Measurements from ENCODE around the gene MLC1. TPM values are rescaled to one million over a fixed set of nuclear protein-coding genes. Genes with fewer than 3 reads are reported as not detected.
A peak's percentile ranks its signal among the peaks of the same experiment; 100 is the strongest.

Gene MLC1
- polyA plus RNA-seq, 3 donors from 2014 or later: 64.8 to 123 (median 71.7) TPM

DNA sequence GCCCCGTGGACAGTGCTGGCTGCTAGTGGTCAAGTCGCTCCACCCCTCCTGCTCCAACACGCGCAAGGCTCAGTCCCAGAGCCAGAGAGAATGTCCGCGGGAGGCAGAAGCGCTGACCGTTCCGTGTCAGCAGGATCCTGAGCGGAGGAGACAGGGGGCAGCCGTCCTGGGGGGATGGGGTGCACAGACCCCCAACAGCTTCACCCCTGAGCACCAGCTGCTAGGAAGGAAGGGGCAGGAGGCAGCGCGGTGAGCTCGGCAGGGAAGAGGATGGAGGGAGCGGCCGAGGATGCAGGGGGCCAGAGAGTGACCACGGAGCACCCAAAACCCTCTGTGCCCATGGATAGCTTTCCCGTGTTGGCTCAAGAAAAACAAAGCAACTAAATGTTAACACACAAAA is 20.8 kb downstream of the MLC1 start:
- DNase-seq: no peak
- H3K4me1 Mint-ChIP-seq: peaks cover under 1 to 8% of the 10 kb centered on the region in 2 donors
- peaks cover 4 to 18% (median 4%) of the 10 kb centered on the region in 3 donors for H3K36me3 Mint-ChIP-seq
- H3K27ac Mint-ChIP-seq: no peak overlapping the region
- peaks cover 0 to 1% (median 0%) of the 10 kb centered on the region in 3 donors for H3K27me3 Mint-ChIP-seq (ENCODE audit: low read depth in 3 of 3)
- H3K9me3 Mint-ChIP-seq: no peaks in the 10 kb centered on the region
- H3K4me3 Mint-ChIP-seq: no peak overlapping the region

GRCh38 chr22:50063589-50064393 is 21.4 kb downstream of the MLC1 start:
- Mint-ChIP-seq H3K27ac (no peak overlapping the region), H3K4me3 (no peak overlapping the region), H3K27me3 (ENCODE audit: low read depth in 3 of 3) (peaks cover 0 to 1% (median 0%) of the 10 kb centered on the region in 3 donors), H3K9me3 (no peaks in the 10 kb centered on the region), H3K36me3 (peaks cover 4 to 17% (median 4%) of the 10 kb centered on the region in 3 donors), H3K4me1 (peaks cover 5 to 10% of the 10 kb centered on the region in 2 donors)
- DNase-seq: no peak

DNA sequence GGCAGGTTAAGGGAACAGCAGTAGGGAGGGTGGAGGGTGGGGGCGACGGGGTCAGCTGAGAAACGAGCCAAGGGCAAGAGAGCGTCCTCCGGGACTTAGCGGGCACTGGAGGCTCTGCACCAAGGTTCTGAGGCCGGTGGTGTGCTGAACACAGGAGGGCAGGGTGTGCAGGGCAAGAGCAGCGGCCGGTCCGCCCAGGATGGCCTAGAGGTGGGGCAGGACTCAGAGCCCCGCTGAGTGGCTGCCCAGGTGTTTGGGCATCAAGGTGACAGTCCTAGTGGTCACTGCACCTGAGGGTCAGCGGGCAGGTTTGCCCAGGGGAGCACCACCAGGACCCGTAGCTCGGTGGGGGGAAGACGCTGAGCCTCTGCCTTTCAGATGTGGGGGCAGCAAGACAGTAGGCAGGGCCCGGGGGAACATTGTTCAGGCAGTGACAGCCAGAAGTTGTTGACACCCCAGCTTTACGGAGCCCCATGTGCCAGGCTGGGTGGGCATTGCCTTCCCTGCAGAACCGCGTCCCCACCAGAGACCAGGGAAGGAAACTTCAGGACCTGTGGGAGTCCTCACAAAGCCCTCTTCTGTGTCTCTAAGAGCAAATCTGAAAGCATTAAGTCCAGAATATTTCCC is 22.6 kb downstream of the MLC1 start:
- Mint-ChIP-seq H3K36me3 (peaks cover 4 to 13% (median 4%) of the 10 kb centered on the region in 3 donors), H3K27ac (no peak overlapping the region), H3K4me3 (no peak overlapping the region), H3K27me3 (ENCODE audit: low read depth in 3 of 3) (peaks cover 0 to 1% (median 0%) of the 10 kb centered on the region in 3 donors), H3K9me3 (no peaks in the 10 kb centered on the region), H3K4me1 (peaks cover 5 to 10% of the 10 kb centered on the region in 2 donors)
- DNase-seq: no peak

GRCh38 chr22:50061824-50062355 is 23.3 kb downstream of the MLC1 start:
- H3K4me3 Mint-ChIP-seq: no peak overlapping the region
- peaks cover 5 to 9% of the 10 kb centered on the region in 2 donors for H3K4me1 Mint-ChIP-seq
- DNase-seq: no peak
- peaks cover 0 to 1% (median 0%) of the 10 kb centered on the region in 3 donors for H3K27me3 Mint-ChIP-seq (ENCODE audit: low read depth in 3 of 3)
- no peak overlapping the region for H3K27ac Mint-ChIP-seq
- H3K9me3 Mint-ChIP-seq: no peaks in the 10 kb centered on the region
- H3K36me3 Mint-ChIP-seq: peaks cover 4 to 9% (median 4%) of the 10 kb centered on the region in 3 donors

DNA sequence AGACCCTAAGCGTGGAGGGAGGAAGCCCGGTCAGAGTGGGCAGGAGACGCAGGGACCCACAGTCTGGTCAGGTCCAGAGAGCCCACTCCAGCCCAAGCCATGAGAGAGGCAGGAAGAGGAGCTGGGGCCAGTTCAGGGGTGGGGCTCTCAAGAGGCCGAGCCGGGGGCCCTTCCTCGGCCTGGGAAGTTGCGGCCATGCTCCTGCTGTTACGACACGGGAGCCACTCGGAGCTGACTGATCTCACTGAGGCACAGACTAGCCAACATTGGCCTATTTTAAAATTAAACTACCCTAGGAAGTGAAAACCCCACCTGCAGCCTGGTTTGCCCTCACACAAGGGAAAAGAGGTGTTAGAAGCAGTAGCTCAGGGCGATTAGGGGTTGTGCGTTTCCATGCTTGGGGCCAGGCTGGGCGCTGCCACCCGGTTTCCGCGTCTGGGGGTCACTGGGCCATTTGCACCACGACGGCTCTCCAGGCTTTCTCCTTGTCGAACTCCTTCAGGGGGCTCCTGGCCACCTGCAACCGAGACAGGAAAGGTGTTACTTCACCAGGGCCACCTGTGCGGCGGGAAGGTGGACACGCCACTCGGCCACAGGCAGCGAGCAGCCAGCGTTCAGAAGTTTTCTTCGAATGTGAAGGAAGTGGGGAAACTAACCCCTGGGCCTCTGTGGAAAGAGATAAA is 23.9 kb downstream of the MLC1 start:
- no peak for DNase-seq
- peak overlapping the region in 1 of 6 donors; percentile 57 for H3K27ac Mint-ChIP-seq
- H3K27me3 Mint-ChIP-seq (ENCODE audit: low read depth in 3 of 3): peaks cover 0 to 2% (median 1%) of the 10 kb centered on the region in 3 donors
- H3K4me3 Mint-ChIP-seq: no peak overlapping the region
- peaks cover 4 to 8% (median 4%) of the 10 kb centered on the region in 3 donors for H3K36me3 Mint-ChIP-seq
- H3K9me3 Mint-ChIP-seq: no peaks in the 10 kb centered on the region
- H3K4me1 Mint-ChIP-seq: peaks cover 5 to 8% of the 10 kb centered on the region in 2 donors

GRCh38 chr22:50060441-50061140 is 24.6 kb downstream of the MLC1 start:
- Mint-ChIP-seq H3K4me1 (peaks cover 5 to 8% of the 10 kb centered on the region in 2 donors), H3K36me3 (peaks cover 2 to 5% (median 4%) of the 10 kb centered on the region in 3 donors)

DNA sequence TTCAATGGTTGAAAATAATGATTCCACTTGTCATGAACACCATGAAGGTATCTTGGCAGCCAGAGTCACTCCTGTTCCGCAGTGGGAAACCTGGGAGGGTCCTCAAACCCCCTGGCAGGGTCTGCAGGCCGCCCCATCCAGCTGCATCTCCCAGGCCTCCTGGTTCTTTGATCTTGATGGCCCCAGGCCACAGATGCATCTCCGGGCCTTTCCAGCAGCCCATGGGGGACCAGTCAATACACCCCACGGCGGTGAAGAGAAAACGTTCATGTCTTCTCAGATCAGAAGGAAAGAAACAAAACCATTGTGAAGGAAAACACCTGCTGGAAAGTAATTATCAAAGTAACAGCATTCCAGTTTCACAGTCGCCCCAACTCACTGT is 25.4 kb downstream of the MLC1 start:
- Mint-ChIP-seq H3K4me1 (peaks cover 5 to 8% of the 10 kb centered on the region in 2 donors), H3K4me3 (peak overlapping the region in 3 of 5 donors; percentile 12 to 56 (median 36)), H3K27me3 (ENCODE audit: low read depth in 3 of 3) (peaks cover 0 to 2% (median under 1%) of the 10 kb centered on the region in 3 donors), H3K9me3 (no peaks in the 10 kb centered on the region), H3K27ac (peak overlapping the region in 2 of 6 donors; percentile 32 to 46), H3K36me3 (peaks cover 0 to 4% (median 0%) of the 10 kb centered on the region in 3 donors)
- DNase-seq: no peak

More at GRCh38 chr22:50060441-50061140, 24.6 kb downstream of the MLC1 start:
- no peak overlapping the region for H3K27ac Mint-ChIP-seq
- DNase-seq: no peak
- H3K27me3 Mint-ChIP-seq (ENCODE audit: low read depth in 3 of 3): peaks cover 0 to 2% (median 1%) of the 10 kb centered on the region in 3 donors
- H3K4me3 Mint-ChIP-seq: no peak overlapping the region
- no peaks in the 10 kb centered on the region for H3K9me3 Mint-ChIP-seq

GRCh38 chr22:50058906-50059880 is 26.0 kb downstream of the MLC1 start:
- Mint-ChIP-seq H3K9me3 (no peaks in the 10 kb centered on the region), H3K36me3 (peaks cover 0 to 4% (median 0%) of the 10 kb centered on the region in 3 donors), H3K4me1 (peaks cover 5 to 8% of the 10 kb centered on the region in 2 donors), H3K27me3 (ENCODE audit: low read depth in 3 of 3) (peaks cover 0 to 3% (median 2%) of the 10 kb centered on the region in 3 donors), H3K27ac (peak overlapping the region in 2 of 6 donors; percentile 32 to 46), H3K4me3 (peak overlapping the region; percentile 12 to 56 (median 36))
- DNase-seq: no peak

- H3K27ac Mint-ChIP-seq: peak within 1 kb of the TSS in 1 of 6 donors; percentile 46
- H3K4me3 Mint-ChIP-seq: peak within 1 kb of the TSS in 2 of 5 donors; percentile 33 to 53
- H3K9me3 Mint-ChIP-seq: peaks cover 0 to 6% (median 3%) of the 10 kb centered on the region in 6 donors
- H3K36me3 Mint-ChIP-seq: peaks cover 0 to 4% (median 0%) of the 10 kb centered on the region in 3 donors
- no peak for DNase-seq
- peaks cover 5 to 8% of the 10 kb centered on the region in 2 donors for H3K4me1 Mint-ChIP-seq
- H3K27me3 Mint-ChIP-seq (ENCODE audit: low read depth in 3 of 3): peaks cover under 1 to 3% (median 2%) of the 10 kb centered on the region in 3 donors
Measured at GRCh38 chr22:50058061-50058905, 26.9 kb downstream of the MLC1 start, which contains the start of gene TTLL8. TSS of gene TTLL8 (minus strand) at chr22:50058298.

DNA sequence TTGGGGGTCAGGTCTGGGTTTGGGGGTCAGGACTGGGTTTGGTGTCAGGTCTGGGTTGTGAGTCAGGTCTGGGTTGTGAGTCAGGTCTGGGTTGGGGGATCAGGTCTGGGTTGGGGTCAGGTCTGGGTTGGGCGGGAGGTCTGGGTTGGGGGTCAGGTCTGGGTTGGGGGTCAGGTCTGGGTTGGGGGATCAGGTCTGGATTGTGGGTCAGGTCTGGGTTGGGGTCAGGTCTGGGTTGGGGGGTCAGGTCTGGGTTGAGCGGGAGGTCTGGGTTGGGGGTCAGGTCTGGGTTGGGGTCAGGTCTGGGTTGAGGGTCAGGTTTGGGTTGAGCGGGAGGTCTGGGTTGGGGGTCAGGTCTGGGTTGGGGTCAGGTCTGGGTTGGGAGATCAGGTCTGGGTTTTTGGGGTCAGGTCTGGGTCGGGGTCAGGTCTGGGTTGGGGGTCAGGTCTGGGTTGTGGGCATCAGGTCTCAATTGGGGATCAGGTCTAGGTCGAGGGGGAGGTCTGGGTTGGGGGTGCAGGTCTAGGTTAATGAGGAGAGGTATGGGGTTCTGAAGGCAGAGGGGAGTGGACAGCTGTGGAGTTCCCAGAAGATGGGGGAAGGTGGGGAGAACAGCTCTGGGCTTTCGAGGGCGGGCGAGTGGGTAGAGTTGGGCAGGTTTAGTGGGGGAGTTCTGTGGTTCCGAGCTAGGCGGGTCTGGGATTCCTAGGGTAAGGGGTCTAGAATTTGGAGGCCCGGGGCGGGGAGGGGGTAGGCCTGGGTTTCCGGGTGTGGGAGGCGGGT is 27.8 kb downstream of the MLC1 start:
- H3K4me3 Mint-ChIP-seq: peak overlapping the region in 1 of 5 donors; percentile 33
- peaks cover 0 to 6% (median 3%) of the 10 kb centered on the region in 6 donors for H3K9me3 Mint-ChIP-seq
- H3K27me3 Mint-ChIP-seq (ENCODE audit: low read depth in 3 of 3): peaks cover 2 to 3% (median 2%) of the 10 kb centered on the region in 3 donors
- peaks cover 5 to 8% of the 10 kb centered on the region in 2 donors for H3K4me1 Mint-ChIP-seq
- peaks cover 0 to 4% (median 0%) of the 10 kb centered on the region in 3 donors for H3K36me3 Mint-ChIP-seq
- no peak for DNase-seq
- H3K27ac Mint-ChIP-seq: no peak overlapping the region

Measured in immature natural killer cell (primary cell).